Testis (tissue), 2 donors: ENCODE data around the gene CLIP3.

Experiments used
- POLR2A ChIP-seq: fragments of 450-650 bp; IDR thresholded peaks from one replicate; pipeline ENCODE4 v1.6.1; 2017; ENCODE audit warnings: antibody characterized with exemption, mild to moderate bottlenecking, moderate library complexity
- TF ChIP-seq, protein P1 (sequence below), 3 experiments: fragments of 450-650 bp in 2 of 3; fragments of 200-600 bp in 1 of 3; sonication (generic) in 1 of 3; IDR thresholded peaks; one replicate each; pipeline ENCODE4 v1.5.1; 2016 to 2019; ENCODE audit warnings: antibody characterized with exemption in 3 of 3, mild to moderate bottlenecking in 2 of 3, moderate library complexity in 1 of 3

DNA sequence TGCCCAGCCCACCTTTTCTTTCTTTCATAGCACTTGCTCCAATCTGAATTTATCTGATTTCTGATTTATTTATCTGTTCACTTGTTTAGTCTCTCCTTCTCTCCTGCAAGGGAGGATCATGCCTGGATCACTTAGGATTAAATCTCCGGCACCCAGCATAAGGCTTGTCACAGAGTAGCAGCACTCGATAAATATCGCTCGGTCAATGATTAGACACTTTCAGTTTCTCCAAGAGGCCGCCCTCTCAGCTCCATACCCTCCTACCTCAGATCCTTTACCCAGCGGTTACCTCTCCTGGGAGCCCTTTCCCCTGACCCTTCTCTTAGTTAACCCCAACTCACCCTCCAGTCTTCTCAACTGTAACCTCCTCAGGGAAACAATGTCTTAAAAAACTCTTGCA lies 1.4 kb downstream of the CLIP3 start:
- TF ChIP-seq POLR2A = no peak
- TF ChIP-seq, protein P1, sequence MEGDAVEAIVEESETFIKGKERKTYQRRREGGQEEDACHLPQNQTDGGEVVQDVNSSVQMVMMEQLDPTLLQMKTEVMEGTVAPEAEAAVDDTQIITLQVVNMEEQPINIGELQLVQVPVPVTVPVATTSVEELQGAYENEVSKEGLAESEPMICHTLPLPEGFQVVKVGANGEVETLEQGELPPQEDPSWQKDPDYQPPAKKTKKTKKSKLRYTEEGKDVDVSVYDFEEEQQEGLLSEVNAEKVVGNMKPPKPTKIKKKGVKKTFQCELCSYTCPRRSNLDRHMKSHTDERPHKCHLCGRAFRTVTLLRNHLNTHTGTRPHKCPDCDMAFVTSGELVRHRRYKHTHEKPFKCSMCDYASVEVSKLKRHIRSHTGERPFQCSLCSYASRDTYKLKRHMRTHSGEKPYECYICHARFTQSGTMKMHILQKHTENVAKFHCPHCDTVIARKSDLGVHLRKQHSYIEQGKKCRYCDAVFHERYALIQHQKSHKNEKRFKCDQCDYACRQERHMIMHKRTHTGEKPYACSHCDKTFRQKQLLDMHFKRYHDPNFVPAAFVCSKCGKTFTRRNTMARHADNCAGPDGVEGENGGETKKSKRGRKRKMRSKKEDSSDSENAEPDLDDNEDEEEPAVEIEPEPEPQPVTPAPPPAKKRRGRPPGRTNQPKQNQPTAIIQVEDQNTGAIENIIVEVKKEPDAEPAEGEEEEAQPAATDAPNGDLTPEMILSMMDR (IDR thresholded peaks at IDR 0.05) = no peak
